ENCODE data around the gene NPR2. TPM values are rescaled to one million over a fixed set of nuclear protein-coding genes. Genes with fewer than 3 reads are reported as not detected.

The NPR2 gene
- total RNA-seq, 1 donor from 2014 or later, result 20.6 TPM

DNA sequence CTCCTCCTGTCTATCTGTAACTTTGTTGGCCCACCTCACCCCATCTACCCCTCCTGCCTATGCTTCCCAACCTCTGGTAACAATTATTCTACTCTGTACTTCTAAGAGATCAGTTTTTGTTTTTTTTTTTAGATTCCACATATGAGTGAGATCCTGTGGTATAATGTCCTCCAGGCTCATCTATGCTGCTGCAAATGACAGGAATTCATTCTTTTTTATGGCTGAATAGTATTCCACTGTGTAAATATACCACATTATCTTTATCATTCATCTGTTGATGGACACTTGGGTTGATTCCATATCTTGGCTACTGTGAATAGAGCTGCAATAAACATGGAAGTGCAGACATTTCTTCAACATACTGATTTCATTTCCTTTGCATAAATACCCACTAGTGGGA lies 8.0 kb upstream of the NPR2 start:
- no peak overlapping the region for H3K27ac ChIP-seq
- intact Hi-C loops (cut with DNase I), result no loop called here
- H3K9me3 ChIP-seq, result no peaks in the 10 kb centered on the region
- H3K4me3 ChIP-seq, result no peak overlapping the region
- ATAC-seq (no peak), DNase-seq (no peak)
- H3K4me1 ChIP-seq, result no peaks in the 10 kb centered on the region
- H3K36me3 ChIP-seq, result peaks cover 12% of the 10 kb centered on the region
- TF ChIP-seq, protein P1, sequence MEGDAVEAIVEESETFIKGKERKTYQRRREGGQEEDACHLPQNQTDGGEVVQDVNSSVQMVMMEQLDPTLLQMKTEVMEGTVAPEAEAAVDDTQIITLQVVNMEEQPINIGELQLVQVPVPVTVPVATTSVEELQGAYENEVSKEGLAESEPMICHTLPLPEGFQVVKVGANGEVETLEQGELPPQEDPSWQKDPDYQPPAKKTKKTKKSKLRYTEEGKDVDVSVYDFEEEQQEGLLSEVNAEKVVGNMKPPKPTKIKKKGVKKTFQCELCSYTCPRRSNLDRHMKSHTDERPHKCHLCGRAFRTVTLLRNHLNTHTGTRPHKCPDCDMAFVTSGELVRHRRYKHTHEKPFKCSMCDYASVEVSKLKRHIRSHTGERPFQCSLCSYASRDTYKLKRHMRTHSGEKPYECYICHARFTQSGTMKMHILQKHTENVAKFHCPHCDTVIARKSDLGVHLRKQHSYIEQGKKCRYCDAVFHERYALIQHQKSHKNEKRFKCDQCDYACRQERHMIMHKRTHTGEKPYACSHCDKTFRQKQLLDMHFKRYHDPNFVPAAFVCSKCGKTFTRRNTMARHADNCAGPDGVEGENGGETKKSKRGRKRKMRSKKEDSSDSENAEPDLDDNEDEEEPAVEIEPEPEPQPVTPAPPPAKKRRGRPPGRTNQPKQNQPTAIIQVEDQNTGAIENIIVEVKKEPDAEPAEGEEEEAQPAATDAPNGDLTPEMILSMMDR (IDR thresholded peaks at IDR 0.05), result no peak
- no peaks in the 10 kb centered on the region for H3K27me3 ChIP-seq (ENCODE audit: low read depth)

DNA sequence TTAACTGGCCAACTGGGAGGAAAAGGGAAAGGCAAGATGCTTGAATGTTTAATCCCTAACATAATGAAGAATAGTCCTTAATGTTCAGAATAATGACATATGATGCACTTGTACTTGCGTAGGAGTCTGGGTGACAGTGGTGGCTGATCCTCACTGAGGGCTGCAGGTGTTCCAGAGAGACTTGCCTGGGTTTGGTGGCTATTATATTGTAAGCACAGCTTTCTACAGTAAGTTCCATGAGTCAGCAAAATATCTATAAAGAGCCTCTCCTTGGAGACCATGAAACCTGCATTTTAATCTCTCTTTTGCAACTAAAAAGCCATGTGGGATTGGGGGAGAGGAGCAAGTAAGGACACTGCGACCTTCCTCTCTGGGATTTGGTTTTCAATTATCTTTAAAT lies 1.9 kb upstream of the NPR2 start:
- H3K4me1 ChIP-seq, result peaks cover 30% of the 10 kb centered on the region
- H3K4me3 ChIP-seq, result no peak overlapping the region
- H3K9me3 ChIP-seq, result no peaks in the 10 kb centered on the region
- H3K27ac ChIP-seq, result no peak overlapping the region
- DNase-seq (no peak), ATAC-seq (no peak)
- TF ChIP-seq, protein P1 (IDR thresholded peaks at IDR 0.05), result no peak
- intact Hi-C loops (cut with DNase I), result no loop called here
- peaks cover 12% of the 10 kb centered on the region for H3K36me3 ChIP-seq
- H3K27me3 ChIP-seq (ENCODE audit: low read depth), result no peaks in the 10 kb centered on the region

DNA sequence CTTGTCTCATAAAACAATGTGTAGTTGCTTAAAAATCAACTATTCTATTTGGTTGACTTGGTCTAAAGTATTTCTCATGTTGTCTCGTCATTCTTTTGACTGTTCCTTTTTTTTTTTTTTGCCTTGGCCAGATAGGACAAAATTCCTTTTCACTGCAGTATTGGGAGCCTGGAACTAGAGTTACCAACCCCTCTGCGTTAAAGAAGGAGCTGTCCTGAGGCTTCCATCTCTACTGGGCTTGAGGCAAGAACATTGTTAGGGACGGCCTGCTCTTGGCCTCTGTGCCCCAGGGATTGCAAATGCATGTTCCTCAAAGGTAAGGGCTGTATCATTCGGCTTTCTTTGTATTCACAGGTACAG lies 1.4 kb upstream of the NPR2 start:
- TF ChIP-seq, protein P1 (IDR thresholded peaks at IDR 0.05), result no peak
- Histone ChIP-seq H3K9me3 (no peaks in the 10 kb centered on the region), H3K27me3 (ENCODE audit: low read depth) (no peaks in the 10 kb centered on the region), H3K4me3 (no peak overlapping the region), H3K36me3 (peaks cover 12% of the 10 kb centered on the region), H3K4me1 (peaks cover 35% of the 10 kb centered on the region), H3K27ac (no peak overlapping the region)
- ATAC-seq (no peak), DNase-seq (no peak)
- intact Hi-C loops (cut with DNase I), result no loop called here

DNA sequence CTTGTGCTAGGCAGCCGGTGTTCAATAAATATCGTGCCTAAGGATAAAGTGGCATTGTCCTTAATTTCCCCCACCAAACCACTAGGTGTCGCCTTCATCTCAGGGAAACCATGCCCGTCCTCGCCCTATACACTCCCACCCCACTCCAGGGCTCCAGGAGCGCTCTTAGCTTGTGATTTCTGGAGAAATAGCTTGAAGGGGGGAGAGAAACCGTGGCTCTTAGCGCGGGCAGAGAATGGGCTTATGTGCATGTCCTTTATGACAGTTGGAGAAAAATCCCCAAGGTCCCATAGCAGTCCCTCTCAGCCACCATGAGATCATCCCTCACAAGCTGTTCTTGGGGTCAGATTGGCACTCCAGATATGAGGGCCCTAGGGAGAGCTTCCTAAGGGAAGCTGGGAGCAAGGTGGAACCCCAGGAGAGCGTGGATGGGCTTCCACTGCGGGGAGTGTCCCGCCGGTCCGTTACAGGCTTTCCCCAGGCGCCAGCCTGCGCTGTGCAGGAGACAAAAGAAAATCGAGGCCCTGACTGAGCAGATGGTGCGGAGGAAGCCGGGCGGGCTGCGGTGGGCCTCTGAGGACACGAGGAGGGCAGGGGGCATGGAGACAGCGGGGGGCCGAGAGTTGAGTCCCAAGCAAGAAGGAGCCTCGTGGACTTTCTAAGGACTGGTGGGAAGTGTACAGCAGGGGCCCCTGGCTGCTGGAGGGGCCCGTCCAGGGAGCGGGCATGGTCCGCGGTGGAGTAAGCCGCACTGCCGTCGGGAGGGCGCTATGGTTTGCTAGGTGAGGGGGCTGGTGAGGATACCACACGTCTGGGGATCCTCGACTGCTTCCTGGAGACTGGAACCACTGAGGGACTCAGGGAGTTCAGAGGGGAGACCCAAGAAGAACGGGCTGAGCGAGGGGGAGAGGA lies 750 bp upstream of the NPR2 start:
- peak overlapping the region; percentile 58 for H3K4me3 ChIP-seq
- peaks cover 10% of the 10 kb centered on the region for H3K36me3 ChIP-seq
- peak overlapping the region; percentile 74 for H3K27ac ChIP-seq
- H3K9me3 ChIP-seq, result no peaks in the 10 kb centered on the region
- H3K4me1 ChIP-seq, result peaks cover 39% of the 10 kb centered on the region
- no peaks in the 10 kb centered on the region for H3K27me3 ChIP-seq (ENCODE audit: low read depth)
- TF ChIP-seq, protein P1 (IDR thresholded peaks at IDR 0.05), result peak; percentile 81
- DNase-seq (peak; percentile 63), ATAC-seq (peak; percentile 92)
- intact Hi-C loops (cut with DNase I), result no loop called here

DNA sequence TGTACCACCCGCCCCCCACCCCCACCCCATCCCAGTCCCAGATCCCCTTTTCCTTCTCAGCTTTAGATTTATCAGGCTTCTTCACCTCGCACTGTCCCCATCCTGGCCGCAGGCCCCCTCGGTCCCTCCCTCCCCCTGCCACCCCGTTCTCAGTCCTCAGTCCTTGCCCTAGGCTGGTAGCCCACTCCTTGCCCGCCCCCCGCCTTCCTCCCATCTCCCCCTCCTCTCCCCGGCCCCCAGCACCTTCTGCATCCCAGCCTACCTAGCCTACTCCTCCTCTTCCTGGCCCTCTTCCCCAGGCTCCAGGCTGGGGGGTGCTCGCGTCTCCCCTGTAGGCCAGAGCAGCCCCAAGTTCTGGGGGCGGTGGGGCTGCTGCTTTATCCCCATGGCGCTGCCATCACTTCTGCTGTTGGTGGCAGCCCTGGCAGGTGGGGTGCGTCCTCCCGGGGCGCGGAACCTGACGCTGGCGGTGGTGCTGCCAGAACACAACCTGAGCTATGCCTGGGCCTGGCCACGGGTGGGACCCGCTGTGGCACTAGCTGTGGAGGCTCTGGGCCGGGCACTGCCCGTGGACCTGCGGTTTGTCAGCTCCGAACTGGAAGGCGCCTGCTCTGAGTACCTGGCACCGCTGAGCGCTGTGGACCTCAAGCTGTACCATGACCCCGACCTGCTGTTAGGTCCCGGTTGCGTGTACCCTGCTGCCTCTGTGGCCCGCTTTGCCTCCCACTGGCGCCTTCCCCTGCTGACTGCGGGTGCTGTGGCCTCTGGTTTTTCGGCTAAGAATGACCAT lies 828 bp downstream of the NPR2 start:
- TF ChIP-seq, protein P1 (IDR thresholded peaks at IDR 0.05), result no peak
- ATAC-seq (no peak), DNase-seq (no peak)
- H3K27ac ChIP-seq, result no peak overlapping the region
- intact Hi-C loops (cut with DNase I), result no loop called here
- H3K36me3 ChIP-seq, result no peaks in the 10 kb centered on the region
- H3K27me3 ChIP-seq (ENCODE audit: low read depth), result no peaks in the 10 kb centered on the region
- H3K4me3 ChIP-seq, result peak overlapping the region; percentile 58
- no peaks in the 10 kb centered on the region for H3K9me3 ChIP-seq
- H3K4me1 ChIP-seq, result peaks cover 39% of the 10 kb centered on the region

Data from lower lobe of right lung (tissue), 2 donors.